ENCODE results near the gene VPS35.

The VPS35 gene

GRCh38 chr16:46621006-46621933 lies 67.7 kb downstream of the VPS35 start, which contains the start of gene SHCBP1:
SHCBP1 (minus strand) TSS chr16:46621379; CDS start chr16:46621359, 20 bp downstream.
- DNase-seq (ENCODE audit: extremely low spot score, insufficient read length, low read depth) (peak; percentile 88), FAIRE-seq (peak; percentile 84)

GRCh38 chr16:46620266-46621005 lies 68.5 kb downstream of the VPS35 start:
- DNase-seq (ENCODE audit: extremely low spot score, insufficient read length, low read depth) = no peak
- no peak for FAIRE-seq

GRCh38 chr16:46618516-46618915 lies 70.5 kb downstream of the VPS35 start:
- DNase-seq (ENCODE audit: extremely low spot score, insufficient read length, low read depth) (no peak), FAIRE-seq (peak; percentile 60)

- DNase-seq (ENCODE audit: extremely low spot score, insufficient read length, low read depth) (no peak), FAIRE-seq (no peak)
Observed at GRCh38 chr16:46614006-46614405, 75.0 kb downstream of the VPS35 start.

GRCh38 chr16:46613352-46613751 lies 75.6 kb downstream of the VPS35 start:
- DNase-seq (ENCODE audit: extremely low spot score, insufficient read length, low read depth) (no peak), FAIRE-seq (no peak)

GRCh38 chr16:46612121-46612520 lies 76.9 kb downstream of the VPS35 start:
- no peak for DNase-seq (ENCODE audit: extremely low spot score, insufficient read length, low read depth)
- FAIRE-seq = peak; percentile 52

GRCh38 chr16:46607529-46607928 lies 81.4 kb downstream of the VPS35 start:
- FAIRE-seq = no peak
- no peak for DNase-seq (ENCODE audit: extremely low spot score, insufficient read length, low read depth)

GRCh38 chr16:46606231-46606630 lies 82.7 kb downstream of the VPS35 start:
- no peak for FAIRE-seq

More at GRCh38 chr16:46606231-46606630, 82.7 kb downstream of the VPS35 start:
- DNase-seq (ENCODE audit: extremely low spot score, insufficient read length, low read depth) = no peak
